Testis (tissue), 3 donors: ENCODE measurements around the gene NEK9. TPM values are rescaled to one million over a fixed set of nuclear protein-coding genes. Genes with fewer than 3 reads are reported as not detected.

ENCODE experiments used
- DNase-seq: peaks from one replicate; pipeline ENCODE4 v3.0.0-alpha.2; 2019
- H3K27ac ChIP-seq, 2 donors: fragments of 200-600 bp; sonication (generic); one replicate each; pipeline ENCODE4 v1.5.1; 2019
- H3K27me3 ChIP-seq: fragments of 200-600 bp; sonication (generic); one replicate; pipeline ENCODE4 v1.5.1; 2019
- H3K36me3 ChIP-seq: fragments of 200-600 bp; sonication (generic); one replicate; pipeline ENCODE4 v1.5.1; 2017; ENCODE audit warnings: low read depth; ENCODE audit errors: missing control alignments
- H3K4me1 ChIP-seq: fragments of 200-600 bp; sonication (generic); one replicate; pipeline ENCODE4 v1.5.1; 2019
- H3K4me3 ChIP-seq, 2 donors: fragments of 200-600 bp; sonication (generic); one replicate each; pipeline ENCODE4 v1.5.1; 2017 to 2019
- H3K9me3 ChIP-seq: fragments of 200-600 bp; sonication (generic); one replicate; pipeline ENCODE4 v1.5.1; 2017
- POLR2A ChIP-seq: fragments of 450-650 bp; IDR thresholded peaks from one replicate; pipeline ENCODE4 v1.6.1; 2017; ENCODE audit warnings: antibody characterized with exemption, mild to moderate bottlenecking, moderate library complexity
- WGBS, 2 donors: methylation state at CpG; one replicate each; pipeline ENCODE4 v1.1.5; 2018; 5-methylcytosine and 5-hydroxymethylcytosine counted together
- intact Hi-C: fragments of 100-400 bp; cut with DNase I; formaldehyde crosslinking; loops from one replicate; pipeline ENCODE4 v1.15.1; 2023; ENCODE audit warnings: low total_unique reads
- polyA plus RNA-seq: library from polyadenylated mRNA; stranded (reverse); fragments of 350-450 nt; fragmentation: Illumina TruSeq; extraction: RNeasy Lipid Tissue Mini Kit (QIAGEN cat#74804); gene quantifications from one replicate; pipeline ENCODE4 v1.2.3, GENCODE V29; 2014; ENCODE audit warnings: low read depth, low replicate concordance; ENCODE audit not compliant: insufficient read depth
- total RNA-seq, 2 donors: library from RNA; depleted of rRNA; stranded (reverse); fragments of >200 nt; gene quantifications; one replicate each; pipeline ENCODE4 v1.2.3, GENCODE V29; 2016
- TF ChIP-seq, protein P1 (sequence below), 3 experiments: fragments of 450-650 bp in 2 of 3; fragments of 200-600 bp in 1 of 3; sonication (generic) in 1 of 3; IDR thresholded peaks; one replicate each; pipeline ENCODE4 v1.5.1; 2016 to 2019; ENCODE audit warnings: antibody characterized with exemption in 3 of 3, mild to moderate bottlenecking in 2 of 3, moderate library complexity in 1 of 3

NEK9 gene
- total and polyA plus RNA-seq, 3 donors from 2014 or later, result 86.6 to 125 (median 120) TPM

DNA sequence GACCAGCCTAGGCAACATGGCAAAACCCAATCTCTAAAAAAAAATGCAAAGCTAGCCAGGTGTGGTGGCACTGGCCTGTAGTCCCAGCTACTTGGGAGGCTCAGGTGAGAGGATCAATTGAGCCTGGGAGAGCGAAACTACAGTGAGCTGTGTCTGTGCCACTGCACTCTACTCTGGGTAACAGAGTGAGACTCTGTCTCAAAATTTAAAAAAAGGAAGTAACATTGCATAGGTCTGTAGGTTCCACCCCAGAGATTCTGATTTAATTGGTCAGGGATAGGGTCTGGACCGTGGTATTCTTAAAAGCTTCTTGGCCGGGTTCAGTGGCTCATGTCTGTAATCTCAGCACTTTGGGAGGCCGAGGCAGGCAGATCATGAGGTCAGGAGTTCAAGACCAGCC, 31.2 kb downstream of the NEK9 start:
- no peaks in the 10 kb centered on the region for H3K36me3 ChIP-seq
- intact Hi-C loops, result no loop called here
- H3K4me3 ChIP-seq, result no peak overlapping the region
- H3K4me1 ChIP-seq, result no peaks in the 10 kb centered on the region
- no peak for DNase-seq
- H3K9me3 ChIP-seq, result no peaks in the 10 kb centered on the region
- no peak for TF ChIP-seq POLR2A
- TF ChIP-seq, protein P1, sequence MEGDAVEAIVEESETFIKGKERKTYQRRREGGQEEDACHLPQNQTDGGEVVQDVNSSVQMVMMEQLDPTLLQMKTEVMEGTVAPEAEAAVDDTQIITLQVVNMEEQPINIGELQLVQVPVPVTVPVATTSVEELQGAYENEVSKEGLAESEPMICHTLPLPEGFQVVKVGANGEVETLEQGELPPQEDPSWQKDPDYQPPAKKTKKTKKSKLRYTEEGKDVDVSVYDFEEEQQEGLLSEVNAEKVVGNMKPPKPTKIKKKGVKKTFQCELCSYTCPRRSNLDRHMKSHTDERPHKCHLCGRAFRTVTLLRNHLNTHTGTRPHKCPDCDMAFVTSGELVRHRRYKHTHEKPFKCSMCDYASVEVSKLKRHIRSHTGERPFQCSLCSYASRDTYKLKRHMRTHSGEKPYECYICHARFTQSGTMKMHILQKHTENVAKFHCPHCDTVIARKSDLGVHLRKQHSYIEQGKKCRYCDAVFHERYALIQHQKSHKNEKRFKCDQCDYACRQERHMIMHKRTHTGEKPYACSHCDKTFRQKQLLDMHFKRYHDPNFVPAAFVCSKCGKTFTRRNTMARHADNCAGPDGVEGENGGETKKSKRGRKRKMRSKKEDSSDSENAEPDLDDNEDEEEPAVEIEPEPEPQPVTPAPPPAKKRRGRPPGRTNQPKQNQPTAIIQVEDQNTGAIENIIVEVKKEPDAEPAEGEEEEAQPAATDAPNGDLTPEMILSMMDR (IDR thresholded peaks at IDR 0.05), result no peak
- H3K27me3 ChIP-seq, result no peaks in the 10 kb centered on the region
- WGBS, 2 donors, result 89 to 91% methylated on average over 4 of the region's 4 CpGs
- H3K27ac ChIP-seq, result no peak overlapping the region

DNA sequence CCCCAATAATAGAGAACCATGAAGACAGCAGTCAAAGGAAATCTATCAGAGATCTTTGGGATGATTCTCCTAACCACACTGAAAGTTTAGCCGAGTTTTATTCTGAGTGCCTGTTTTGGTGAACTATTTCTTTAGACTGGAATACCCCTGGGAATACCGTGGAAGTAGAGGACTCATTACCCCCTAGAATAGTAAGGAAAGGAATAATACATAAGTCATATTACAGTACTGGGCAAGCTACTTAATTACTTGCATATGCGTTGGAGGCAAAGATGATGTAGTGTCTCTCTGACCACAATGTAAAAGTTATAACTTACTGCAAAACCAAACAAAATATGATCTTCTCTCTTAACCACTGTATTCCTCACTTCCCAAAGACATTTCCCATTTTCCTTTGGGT, 32.0 kb downstream of the NEK9 start:
- Histone ChIP-seq H3K9me3 (no peaks in the 10 kb centered on the region), H3K4me3 (no peak overlapping the region), H3K36me3 (no peaks in the 10 kb centered on the region), H3K27me3 (no peaks in the 10 kb centered on the region), H3K27ac (no peak overlapping the region), H3K4me1 (no peaks in the 10 kb centered on the region)
- 88 to 96% methylated on average over 3 of the region's 3 CpGs for WGBS, 2 donors
- DNase-seq, result no peak
- intact Hi-C loops, result no loop called here
- TF ChIP-seq, protein P1 (IDR thresholded peaks at IDR 0.05), result no peak
- TF ChIP-seq POLR2A, result no peak

DNA sequence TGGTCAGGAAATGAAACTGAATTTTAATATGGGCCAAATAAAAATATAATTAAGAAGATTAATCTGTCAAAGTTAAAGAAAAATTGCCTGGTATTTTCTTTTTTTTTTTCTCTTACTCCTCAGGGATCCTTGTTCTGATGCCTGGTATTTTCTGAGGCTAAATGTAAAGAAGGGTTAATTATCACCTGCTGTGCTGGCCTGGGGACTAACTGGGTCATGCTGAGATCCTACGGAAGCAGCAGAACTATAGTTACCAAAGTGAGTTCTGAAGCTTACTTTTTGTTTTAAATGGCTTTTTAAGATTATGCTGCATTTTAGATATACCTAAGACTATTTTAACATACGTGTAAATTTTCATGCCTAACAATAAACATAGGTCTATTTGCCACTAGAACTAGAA, 34.1 kb downstream of the NEK9 start:
- H3K36me3 ChIP-seq, result no peaks in the 10 kb centered on the region
- DNase-seq, result no peak
- H3K4me1 ChIP-seq, result no peaks in the 10 kb centered on the region
- H3K4me3 ChIP-seq, result no peak overlapping the region
- 80 to 86% methylated on average over 2 of the region's 2 CpGs for WGBS, 2 donors
- no peaks in the 10 kb centered on the region for H3K27me3 ChIP-seq
- H3K9me3 ChIP-seq, result no peaks in the 10 kb centered on the region
- TF ChIP-seq, protein P1 (IDR thresholded peaks at IDR 0.05), result no peak
- no peak for TF ChIP-seq POLR2A
- no peak overlapping the region for H3K27ac ChIP-seq
- intact Hi-C loops, result no loop called here

DNA sequence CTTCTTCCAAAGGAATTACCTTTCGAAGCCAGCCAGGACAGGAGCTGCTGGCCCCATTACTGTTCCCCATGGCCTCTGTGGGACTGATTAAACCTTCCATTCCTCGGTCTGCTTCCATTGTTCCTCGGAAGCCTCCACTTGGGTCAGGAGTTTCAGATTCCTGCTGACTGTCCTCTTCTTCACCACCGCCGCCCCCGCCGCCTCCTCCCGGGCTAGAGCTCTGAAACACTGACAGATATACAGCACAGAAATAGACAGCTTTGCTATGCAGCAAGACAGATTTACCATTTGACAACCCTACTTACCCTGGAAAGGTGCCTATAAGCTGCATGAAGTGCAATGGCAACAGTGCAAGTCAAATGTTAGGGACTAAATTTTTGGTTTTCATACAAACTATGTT, 35.6 kb downstream of the NEK9 start:
- H3K27ac ChIP-seq, result no peak overlapping the region
- no peak for TF ChIP-seq POLR2A
- TF ChIP-seq, protein P1 (IDR thresholded peaks at IDR 0.05), result no peak
- H3K9me3 ChIP-seq, result no peaks in the 10 kb centered on the region
- 83 to 88% methylated on average over 8 of the region's 8 CpGs for WGBS, 2 donors
- H3K36me3 ChIP-seq, result no peaks in the 10 kb centered on the region
- no peaks in the 10 kb centered on the region for H3K27me3 ChIP-seq
- H3K4me3 ChIP-seq, result no peak overlapping the region
- intact Hi-C loops, result no loop called here
- no peaks in the 10 kb centered on the region for H3K4me1 ChIP-seq
- DNase-seq, result no peak

DNA sequence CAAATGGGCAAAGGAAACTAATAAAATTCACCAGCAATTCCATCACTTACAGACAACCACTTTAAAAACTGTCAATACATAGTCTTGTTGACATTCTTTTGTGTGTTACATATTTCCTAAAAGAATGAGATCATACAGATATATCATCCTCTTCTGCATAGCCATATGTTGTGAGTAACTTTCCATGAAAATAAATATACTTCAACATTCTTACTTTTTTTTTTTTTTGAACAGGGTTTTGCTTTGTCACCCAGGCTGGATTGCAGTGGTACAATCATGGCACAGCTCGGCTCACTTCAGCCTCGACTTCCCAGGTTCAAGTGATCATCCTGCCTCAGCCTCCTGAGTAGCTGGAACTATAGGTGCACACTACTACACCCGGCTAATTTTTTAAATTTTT, 36.5 kb downstream of the NEK9 start:
- Histone ChIP-seq H3K27ac (no peak overlapping the region), H3K4me1 (no peaks in the 10 kb centered on the region), H3K27me3 (no peaks in the 10 kb centered on the region), H3K4me3 (no peak overlapping the region), H3K9me3 (no peaks in the 10 kb centered on the region), H3K36me3 (no peaks in the 10 kb centered on the region)
- intact Hi-C loops, result no loop called here
- WGBS, 2 donors, result 87 to 89% methylated on average over 3 of the region's 3 CpGs
- no peak for DNase-seq
- TF ChIP-seq, protein P1 (IDR thresholded peaks at IDR 0.05), result no peak
- TF ChIP-seq POLR2A, result no peak
